Effector CD4-positive, alpha-beta T cell (primary cell): Measurements from ENCODE around the gene AP2A1.

Source experiments
- DNase-seq: peaks from one replicate; pipeline ENCODE4 v3.0.0-alpha.2; 2020

Gene AP2A1

GRCh38 chr19:49795615-49796014, 28.8 kb downstream of the AP2A1 start:
- DNase-seq: no peak

GRCh38 chr19:49798574-49798973, 31.8 kb downstream of the AP2A1 start:
- DNase-seq: no peak

- DNase-seq: no peak
Observed at GRCh38 chr19:49799271-49799797, 32.5 kb downstream of the AP2A1 start.

- DNase-seq: no peak
Observed at GRCh38 chr19:49799798-49800376, 33.1 kb downstream of the AP2A1 start.

- DNase-seq: no peak
Observed at GRCh38 chr19:49800771-49801170, 34.0 kb downstream of the AP2A1 start.

- DNase-seq: no peak
Observed at GRCh38 chr19:49801401-49801888, 34.6 kb downstream of the AP2A1 start.

- DNase-seq: no peak
Observed at GRCh38 chr19:49801966-49802661, 35.3 kb downstream of the AP2A1 start.

GRCh38 chr19:49802836-49803528, 36.2 kb downstream of the AP2A1 start:
- DNase-seq: no peak

GRCh38 chr19:49803529-49803856, 36.7 kb downstream of the AP2A1 start:
- no peak for DNase-seq

- DNase-seq: no peak
Observed at GRCh38 chr19:49805822-49806619, 39.2 kb downstream of the AP2A1 start.

- DNase-seq: no peak
Observed at GRCh38 chr19:49806620-49806959, 39.8 kb downstream of the AP2A1 start.

GRCh38 chr19:49807058-49807903, 40.5 kb downstream of the AP2A1 start:
- DNase-seq: no peak

GRCh38 chr19:49807904-49808675, 41.3 kb downstream of the AP2A1 start:
- no peak for DNase-seq

- DNase-seq: peak; percentile 82
Observed at GRCh38 chr19:49808711-49809159, 41.9 kb downstream of the AP2A1 start.

GRCh38 chr19:49809160-49809940, 42.5 kb downstream of the AP2A1 start:
- DNase-seq: peak; percentile 43

- DNase-seq: no peak
Observed at GRCh38 chr19:49809941-49810389, 43.2 kb downstream of the AP2A1 start.

GRCh38 chr19:49811328-49811727, 44.5 kb downstream of the AP2A1 start:
- DNase-seq: no peak

GRCh38 chr19:49812452-49812996, 45.7 kb downstream of the AP2A1 start:
- no peak for DNase-seq

GRCh38 chr19:49812997-49813861, 46.4 kb downstream of the AP2A1 start, which contains the start of gene FUZ:
Gene FUZ, minus strand, starts transcription at chr19:49813292. Its CDS starts 186 bp downstream, at chr19:49813106.
- DNase-seq: peak; percentile 91
